CD1c-positive myeloid dendritic cell (primary cell): ENCODE data around the gene HDAC4.

Experiments
- DNase-seq: peaks from one replicate; pipeline ENCODE4 v3.0.0-alpha.2; 2016; ENCODE audit errors: extremely low spot score

Gene HDAC4

DNA sequence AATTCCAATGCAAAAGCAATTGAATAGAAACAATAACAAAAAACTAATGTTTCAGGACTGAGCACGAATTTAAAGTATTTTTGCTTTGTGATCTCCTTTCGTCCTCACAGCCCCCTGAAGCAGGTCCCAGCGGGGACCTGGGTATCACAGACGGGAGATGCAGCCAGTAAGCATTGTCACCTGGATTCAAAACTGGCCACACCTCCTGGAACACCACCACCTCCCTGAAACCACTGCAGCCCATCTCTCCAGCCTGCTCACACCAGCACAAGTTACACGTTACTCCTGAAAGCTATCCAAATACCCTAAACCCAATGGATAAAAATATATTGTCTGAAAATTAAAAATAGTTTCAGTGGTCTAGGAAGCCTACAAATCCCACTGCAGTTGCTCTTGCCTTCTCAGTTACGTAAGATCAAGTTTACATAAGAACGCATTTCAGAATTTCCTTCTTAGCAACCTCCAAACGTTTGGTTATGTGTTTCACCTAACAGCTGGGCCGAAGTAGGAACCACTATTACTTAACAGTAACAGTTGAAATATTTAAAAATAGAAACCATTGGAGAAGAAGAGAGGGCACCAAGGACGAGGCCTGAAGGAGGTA, 178.0 kb downstream of the HDAC4 start:
- DNase-seq, result peak; percentile 84

DNA sequence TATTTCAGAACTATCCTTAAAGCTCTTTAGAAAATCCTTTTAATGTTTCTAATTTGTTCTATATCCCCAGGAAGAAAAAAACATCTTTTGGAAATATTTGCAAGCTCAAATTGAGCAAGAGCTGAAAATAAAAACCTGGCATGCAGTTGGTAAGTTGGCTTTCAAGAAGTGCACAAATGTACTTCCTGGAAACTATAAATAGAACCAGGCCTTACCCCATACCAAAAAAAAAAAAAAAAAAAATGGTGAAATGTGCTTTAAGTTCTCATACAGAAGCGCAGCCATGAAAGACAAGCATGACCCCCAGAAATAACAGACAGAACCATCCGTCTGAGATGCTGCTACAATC, 178.5 kb downstream of the HDAC4 start:
- DNase-seq, result peak; percentile 82

DNA sequence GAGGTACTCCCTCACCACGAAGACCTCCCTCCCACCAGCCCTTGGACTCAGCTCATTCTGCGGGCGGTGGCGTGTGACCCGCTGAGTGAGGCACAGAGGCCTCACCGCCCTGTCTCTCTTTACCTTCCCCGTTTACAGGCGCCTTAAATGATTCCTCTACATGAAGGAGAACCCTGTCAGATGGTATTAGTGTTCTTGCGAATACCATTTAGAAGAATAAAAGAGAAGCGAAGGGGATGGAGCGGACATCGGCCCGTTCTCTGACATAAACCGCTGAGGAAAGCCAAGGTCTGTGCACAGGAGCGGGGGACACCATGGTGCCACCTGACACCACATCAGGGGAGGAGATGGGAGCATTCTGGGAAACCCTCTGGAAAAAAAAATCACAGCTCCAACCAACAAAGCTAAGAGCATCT, 179.8 kb downstream of the HDAC4 start:
- DNase-seq, result no peak

DNA sequence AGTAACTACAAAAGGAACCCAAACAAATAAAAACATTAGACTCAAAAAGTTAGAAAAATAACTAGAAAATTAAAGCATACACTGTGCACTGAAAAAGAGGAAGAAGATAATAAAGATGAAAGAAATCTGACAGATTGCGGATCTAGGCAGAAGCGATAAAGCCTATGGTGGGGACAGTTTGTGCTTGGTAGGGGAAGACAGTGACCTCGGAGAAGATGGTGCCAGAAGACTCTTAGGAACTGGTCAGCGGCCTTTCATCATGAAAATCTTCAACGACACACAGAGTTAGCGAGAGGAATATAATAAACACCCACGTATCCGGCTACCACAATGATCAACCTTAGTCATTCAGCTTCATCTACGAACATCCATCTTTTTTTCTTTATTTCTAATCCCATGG, 180.5 kb downstream of the HDAC4 start:
- DNase-seq, result peak; percentile 73

DNA sequence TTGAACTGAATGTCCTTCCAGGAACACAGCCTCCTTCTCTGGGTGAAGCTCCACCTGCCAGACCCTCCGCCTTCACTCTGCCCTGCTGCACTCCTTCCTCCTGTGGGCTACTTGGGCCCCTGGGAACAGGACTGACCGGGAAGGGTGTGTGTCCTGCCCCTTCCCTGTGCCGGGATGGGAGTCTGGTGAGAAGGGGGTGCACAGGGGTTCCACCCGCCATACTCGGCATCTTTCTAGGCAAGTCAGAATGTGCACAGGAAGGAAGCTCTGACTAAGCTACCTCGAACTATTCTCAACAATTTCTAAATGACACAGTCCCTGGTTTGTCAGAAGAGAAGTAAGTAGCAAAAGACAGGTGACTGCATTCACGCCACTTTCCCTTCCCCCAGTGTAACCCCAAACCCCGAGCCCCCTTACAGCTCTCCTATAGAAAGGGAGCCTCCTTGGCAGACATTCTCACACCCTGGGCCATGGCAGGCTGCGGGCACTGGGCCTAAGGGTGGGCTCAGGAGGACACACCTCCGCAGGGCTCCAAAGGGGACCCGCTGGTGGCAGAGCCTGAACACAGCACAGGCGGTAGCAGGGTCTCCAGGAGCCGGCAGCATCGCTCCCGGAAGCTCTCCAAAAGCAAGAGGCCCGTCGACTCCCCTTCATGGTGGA, 184.1 kb downstream of the HDAC4 start:
- no peak for DNase-seq

DNA sequence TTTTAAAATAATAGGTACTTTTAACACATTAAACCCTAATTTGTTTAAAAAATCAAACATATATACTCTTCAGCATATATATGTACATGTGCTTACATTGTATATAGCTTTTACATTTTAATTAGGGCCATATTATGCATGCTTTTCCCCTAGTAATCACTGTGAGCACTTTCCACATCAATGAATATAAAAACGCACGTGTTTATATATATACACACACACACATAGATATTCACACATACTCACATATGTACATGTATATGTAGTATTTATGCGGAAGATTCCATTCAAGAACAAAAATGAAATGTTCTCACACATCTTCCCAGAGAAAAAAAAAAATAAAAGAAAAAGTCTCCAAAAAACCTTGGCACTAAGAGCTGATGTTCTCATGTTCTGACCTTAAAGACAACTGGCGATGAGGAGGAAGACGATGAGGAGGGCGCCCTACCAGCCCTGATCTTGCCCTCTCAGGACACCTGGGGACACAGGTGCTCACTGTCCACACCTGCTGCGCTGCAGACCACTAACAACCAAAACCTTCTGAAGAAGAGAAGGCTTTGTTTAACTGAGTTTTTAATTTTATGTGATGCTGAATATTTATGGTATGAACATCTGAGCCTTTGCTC, 184.7 kb downstream of the HDAC4 start:
- no peak for DNase-seq

DNA sequence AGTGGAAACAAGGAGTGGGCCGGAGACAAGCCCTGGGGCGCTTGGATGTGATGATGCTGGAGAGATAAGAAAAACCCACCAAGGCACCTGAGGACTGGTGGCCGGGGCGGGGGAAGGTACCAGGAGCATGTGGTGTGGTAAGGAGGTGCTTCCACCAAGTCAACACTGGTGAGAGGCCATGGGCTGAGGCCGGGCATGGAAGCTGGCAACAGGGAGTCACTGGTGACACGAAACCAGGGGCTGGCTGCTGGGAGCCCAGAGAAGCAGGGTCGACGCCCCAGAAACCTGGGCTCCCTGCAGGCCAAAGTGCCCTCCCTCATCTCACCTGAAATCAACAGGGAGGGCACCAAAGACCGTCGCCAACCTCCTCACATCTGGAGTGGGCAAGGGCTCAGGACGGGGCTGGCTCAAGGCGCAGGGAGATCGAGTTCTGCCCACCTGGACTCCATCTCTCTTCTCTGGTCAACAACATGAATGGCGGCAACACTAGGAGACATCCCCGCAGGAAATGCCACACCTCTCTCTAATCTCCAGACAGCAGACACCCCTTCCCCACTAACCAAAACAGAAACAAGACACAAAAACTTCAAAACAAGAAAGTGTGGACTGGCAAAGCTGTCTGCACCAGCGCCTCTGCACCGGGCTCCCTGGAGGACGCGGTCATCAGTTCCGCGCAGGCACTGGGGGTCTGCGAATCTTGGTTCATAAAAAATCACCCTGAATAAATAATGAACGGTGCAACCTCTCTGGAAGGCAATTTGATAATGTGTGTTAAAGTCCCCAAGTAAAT, 185.5 kb downstream of the HDAC4 start:
- DNase-seq, result no peak

DNA sequence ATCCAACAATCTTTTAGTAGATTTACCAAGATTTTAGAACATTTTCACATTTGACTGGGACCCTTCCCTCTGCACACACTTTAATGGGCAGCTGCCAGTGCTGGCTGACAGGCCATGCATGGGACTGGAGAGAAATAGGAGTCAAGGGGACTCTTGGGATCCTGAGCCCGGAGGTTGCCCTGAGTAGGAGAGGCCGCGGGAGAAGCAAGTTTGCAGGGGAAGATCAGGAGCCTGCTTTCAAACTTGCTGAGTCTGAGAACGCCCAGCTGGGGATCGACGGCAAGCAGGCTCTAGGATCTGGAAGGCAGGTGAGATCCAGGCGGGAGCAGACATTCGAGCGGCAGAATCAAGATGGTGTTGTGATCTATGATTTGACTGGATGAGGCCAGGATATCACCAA, 186.1 kb downstream of the HDAC4 start:
- DNase-seq, result no peak

DNA sequence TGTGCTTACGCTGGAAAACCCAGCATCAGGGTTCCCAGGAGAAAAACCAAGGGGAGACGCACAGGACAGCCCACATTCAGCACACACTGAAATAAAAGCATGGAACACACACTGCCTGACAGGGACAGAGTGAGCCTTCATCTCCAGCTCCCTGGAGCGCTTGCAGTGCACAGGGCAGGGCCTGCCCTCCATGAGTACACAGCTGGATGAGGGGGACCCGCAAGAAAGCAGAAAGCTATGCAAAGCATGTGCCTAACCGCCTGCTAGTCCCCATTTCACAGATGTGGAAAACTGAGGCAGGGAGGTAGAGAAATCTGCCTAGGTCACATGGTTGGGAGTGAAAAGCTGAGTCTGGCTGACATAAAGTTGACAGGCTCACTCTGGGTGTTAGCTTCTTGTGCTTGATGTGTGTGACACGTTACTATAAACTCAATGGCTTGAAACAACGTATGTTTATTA, 187.1 kb downstream of the HDAC4 start:
- no peak for DNase-seq

DNA sequence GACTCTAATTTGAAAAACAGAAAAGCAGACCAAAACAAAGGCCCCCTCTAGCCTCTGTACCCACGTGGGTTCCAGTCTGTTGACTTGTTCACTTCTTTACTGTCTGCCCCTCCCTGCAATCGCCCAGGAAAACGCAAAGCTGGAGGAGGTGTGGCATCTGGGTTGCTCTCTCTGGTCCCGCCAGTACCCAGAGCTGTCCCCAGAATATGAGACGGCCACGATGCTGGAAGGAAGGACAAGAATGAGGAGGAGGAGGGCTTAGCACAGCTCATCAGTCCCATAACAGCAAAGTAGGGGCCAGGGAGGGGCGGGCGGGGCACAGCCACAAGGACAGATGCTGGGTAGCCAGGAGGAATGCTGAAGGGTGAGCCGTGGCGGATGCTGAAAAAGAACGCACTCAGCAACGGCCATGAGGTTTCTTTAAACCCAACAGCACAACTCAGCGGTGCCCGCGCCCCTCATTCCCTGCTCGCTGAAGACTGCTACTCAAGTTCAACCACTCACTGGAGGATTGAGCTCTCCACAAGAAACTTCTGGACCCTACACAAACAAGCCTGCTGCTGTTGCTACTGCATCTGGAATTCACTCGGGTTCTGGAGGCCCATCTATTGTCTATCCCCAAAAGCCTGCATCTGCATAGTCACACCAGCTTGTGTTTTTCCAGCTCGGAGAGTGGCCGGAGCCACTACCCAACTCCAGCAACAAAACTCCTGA, 187.7 kb downstream of the HDAC4 start:
- no peak for DNase-seq

DNA sequence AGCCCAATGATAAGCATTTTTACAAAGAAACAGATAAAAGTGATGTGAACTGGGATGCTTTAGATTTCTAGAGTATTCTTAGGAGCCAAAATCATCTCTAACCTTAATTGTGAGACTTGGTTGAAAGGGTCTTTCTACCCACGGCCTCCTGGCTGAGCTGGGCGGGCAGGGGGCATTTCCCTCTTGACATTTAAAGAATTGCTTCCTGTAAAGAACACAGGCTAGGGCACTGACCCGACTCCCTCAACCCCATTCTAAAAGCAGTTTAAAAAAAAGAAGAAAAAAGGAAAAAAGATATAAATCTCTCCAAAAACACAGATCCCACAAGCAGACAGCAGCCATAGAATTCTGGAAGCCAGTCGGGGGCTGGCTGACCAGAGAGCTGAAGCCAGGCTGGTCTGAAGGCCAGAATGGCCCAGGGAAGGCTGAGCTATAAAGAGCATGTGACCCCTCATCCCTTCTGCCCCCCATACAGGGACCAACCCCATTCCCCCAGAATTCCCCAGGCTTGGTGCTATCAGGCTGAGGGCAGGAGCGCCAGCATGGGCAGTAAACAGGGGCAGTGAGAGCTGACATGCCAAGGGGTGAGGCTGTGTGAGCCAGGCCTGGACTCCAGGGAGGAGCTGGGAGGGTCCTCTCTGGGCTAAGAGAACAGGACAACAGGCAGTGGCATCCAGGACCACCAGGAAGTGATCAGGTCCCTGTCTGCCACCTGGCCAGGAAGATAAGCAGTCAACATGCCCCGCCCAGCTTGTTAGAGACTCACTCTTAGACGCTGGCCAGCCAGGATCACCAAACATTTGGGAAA, 188.5 kb downstream of the HDAC4 start:
- DNase-seq, result no peak

DNA sequence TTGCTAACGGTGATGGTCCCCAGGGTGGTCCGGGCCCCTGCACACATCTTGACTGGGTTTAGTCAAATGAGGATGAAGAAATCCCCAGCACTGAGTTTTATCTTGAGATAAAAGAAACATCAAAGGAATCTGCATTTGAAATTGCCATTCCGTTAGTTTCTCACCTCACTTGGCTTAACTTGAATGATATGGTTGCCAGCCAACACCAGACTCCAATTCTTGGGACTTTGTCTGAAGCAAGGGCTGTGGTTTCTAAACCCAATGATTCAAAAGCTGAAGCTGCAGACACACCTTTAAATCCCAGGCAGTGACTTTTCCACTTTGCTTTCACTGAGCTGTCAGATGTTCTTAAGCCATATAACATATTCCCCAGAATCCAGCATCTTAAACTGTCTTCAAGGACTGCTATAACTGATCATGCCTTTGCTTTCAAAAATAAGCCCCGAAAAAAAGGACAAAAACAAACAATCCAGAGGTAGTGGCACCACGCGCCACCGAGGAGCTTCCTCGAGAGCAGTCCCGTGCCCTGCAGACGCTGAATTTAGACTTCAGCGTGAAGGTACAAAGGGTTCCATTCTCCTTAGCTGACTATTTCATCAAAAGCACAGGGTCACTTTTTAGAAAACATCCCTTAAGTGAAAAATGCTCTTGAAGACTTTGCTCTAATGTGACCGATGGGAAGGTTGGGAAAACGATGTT, 189.3 kb downstream of the HDAC4 start:
- no peak for DNase-seq

DNA sequence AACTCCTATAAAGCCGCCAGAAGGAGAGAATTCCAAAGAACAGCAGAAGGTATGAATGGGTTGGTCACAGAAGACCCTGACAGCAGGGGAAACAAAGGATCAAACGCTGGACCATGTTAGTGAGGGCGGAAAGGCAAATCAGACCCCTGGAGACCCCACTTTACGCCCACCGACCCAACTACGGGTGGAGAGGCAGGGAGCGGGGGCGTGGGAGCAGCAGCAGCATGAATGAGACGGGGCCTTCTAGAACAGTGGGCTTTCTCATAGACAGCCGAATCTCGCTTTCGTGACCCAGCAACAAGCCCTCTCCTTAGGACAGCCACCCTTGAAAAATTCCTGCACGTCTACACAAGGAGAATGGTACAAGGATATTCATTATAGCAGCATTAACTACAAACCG, 191.0 kb downstream of the HDAC4 start:
- no peak for DNase-seq

DNA sequence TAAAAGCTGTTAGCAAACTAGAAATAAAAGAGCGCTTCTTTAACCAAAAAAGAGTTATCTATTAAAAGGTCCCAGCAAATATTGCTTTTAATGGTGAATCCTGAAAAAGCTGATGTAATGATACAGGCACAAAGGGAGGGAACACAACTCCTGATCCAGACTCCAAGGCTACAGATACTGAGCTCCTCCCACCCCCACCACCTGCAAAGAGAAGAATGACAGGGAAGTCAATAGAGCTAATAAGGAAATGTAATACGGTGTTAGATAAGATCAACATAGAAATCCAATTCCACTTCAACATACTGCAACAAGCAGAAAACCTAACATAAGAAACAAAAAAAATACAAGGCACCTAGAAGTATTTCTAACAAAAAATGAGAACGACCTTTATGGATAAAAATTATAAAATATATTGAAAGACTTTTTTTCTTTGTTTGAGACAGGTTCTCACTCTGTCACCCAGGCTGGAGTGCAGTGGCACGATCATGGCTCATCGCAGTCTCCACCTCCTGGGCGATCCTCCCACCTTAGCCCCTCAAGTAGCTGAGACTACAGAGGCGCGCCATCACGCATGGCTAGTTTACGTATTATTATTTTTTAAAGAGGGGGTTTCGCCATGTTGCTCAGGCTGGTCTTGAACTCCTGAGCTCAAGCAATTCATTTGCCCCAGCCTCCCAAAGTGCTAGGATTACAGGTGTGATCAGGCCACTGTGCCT, 192.2 kb downstream of the HDAC4 start:
- DNase-seq, result no peak

DNA sequence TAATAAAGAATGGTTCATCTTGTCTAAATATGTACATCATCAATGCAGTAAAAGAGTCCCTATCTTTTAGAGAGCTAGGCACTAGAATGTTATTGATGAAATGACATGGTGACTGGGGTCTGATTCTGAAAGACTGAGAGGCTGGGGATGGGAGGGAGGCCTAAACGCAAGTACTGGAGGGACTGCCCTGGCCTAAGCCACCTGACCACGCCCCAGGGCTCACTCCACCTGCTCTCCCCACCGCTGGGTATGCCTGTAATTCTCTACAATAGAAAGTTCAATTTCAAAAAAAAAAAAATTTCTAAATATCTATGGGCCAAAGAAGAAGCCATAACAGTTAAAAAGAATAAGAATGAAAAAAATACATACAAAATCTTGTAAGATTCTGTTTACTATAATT, 194.0 kb downstream of the HDAC4 start:
- DNase-seq, result no peak

DNA sequence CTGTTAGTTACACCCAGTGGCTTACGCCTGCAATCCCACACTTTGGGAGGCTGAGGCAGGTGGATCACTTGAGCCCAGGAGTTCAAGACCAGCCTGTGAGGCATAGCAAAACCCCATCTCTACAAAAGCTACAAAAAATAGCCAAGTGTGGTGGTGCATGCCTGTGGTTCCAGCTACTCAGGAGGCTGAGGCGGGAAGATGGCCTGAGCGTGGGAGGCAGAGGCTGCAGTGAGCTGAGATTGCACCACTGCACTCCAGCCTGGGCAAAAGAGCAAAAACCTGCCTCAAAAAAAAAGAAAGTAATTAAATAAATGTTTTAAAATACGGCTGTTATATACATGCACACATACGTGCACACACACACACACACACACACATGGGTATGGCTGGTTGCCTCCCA, 194.8 kb downstream of the HDAC4 start:
- peak; percentile 22 for DNase-seq

DNA sequence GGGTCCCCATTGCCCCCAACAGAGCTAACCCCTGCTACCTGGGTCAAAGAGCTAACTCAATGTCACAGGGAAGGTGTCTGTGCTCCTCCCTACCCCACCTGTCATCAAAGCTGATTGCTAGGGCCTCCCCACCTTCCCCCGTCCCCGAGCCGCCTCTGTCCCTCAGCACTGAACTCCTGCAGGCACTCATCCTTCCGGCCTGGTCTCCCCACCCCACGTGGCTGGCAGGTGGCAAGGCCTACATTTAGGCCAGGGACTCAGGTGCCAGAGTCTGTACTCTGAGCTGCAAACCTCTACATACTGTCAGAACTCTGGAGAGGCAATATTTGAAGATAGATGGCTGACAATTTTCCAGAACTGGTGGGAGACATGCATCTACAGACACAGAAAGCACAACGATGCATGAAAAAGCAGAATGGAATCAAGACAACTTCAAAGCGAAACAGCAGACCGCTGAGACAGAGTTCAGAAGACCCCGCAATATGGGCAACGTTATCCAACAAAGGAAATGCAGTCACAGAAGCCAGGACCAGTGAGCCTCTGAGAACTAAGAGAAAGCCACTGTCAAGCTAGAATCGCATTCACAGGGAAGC, 195.8 kb downstream of the HDAC4 start:
- DNase-seq, result no peak

DNA sequence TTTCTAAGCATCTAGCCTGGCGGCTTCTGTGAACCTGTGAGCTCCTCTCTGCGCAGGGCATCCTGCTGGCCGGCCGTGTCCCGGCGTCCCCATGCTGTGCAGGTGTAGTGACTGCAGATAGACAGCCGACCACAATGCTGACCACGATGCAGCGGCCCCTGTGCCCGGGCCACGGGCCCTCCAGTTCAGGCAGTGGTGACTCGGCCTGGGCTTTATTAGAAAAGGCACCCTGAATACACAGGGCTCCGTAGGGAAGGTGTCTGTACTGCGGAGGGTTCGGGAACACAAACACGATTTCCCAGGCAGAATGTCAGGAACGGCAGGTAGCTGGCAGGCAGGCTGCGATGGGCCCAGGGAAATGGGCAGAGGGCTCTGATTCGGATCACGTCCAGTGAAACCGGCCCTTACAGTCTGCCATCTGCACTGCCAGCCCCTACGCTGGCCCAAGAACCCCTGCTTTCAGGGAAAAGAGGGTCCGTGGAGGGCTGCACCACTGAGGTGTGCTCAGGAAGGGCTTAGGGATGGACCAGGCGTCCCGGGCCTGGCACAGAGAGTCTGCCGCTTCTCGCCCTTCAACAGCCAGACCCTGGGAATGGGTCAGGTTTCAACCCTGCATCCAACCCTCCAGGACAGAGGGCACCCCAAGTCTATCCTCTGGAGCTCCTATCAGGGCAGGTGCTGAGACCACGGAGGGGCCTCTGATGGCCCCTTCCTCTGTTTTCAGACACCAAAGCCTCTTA, 196.5 kb downstream of the HDAC4 start:
- DNase-seq, result no peak
